Thyroid gland (tissue), 4 donors: ENCODE measurements around the gene PRDX5.

Source experiments
- POLR2A ChIP-seq, 2 donors: fragments of 450-650 bp; IDR thresholded peaks; one replicate each; pipeline ENCODE4 v1.6.1; 2017; ENCODE audit warnings: antibody characterized with exemption in 2 of 2, mild to moderate bottlenecking in 2 of 2, moderate library complexity in 1 of 2
- TF ChIP-seq, protein P1 (sequence below), 6 experiments: fragments of 200-600 bp in 3 of 6; fragments of 450-650 bp in 3 of 6; sonication (generic) in 3 of 6; IDR thresholded peaks; one replicate each; pipeline ENCODE4 v1.5.1; 2016 to 2019; ENCODE audit warnings: antibody characterized with exemption in 6 of 6, mild to moderate bottlenecking in 2 of 6, inconsistent platforms in 1 of 6, moderate library complexity in 1 of 6

DNA sequence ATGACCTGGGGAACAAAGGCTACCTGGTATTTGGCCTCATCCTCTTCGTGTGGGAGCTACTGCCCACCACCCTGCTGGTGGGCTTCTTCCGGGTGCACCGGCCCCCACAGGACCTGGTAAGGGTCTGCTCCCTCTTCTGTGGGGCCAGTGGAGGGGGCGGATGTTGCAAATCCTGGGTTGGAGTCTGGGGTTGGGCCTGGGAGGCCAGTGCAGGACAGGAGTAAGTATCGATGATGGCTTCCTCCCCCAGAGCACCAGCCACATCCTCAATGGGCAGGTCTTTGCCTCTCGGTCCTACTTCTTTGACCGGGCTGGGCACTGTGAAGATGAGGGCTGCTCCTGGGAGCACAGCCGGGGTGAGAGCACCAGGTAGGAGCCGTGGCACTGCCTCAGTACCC is 29.6 kb upstream of the PRDX5 start:
- no peak for TF ChIP-seq POLR2A (IDR thresholded peaks at IDR 0.05)
- TF ChIP-seq, protein P1, sequence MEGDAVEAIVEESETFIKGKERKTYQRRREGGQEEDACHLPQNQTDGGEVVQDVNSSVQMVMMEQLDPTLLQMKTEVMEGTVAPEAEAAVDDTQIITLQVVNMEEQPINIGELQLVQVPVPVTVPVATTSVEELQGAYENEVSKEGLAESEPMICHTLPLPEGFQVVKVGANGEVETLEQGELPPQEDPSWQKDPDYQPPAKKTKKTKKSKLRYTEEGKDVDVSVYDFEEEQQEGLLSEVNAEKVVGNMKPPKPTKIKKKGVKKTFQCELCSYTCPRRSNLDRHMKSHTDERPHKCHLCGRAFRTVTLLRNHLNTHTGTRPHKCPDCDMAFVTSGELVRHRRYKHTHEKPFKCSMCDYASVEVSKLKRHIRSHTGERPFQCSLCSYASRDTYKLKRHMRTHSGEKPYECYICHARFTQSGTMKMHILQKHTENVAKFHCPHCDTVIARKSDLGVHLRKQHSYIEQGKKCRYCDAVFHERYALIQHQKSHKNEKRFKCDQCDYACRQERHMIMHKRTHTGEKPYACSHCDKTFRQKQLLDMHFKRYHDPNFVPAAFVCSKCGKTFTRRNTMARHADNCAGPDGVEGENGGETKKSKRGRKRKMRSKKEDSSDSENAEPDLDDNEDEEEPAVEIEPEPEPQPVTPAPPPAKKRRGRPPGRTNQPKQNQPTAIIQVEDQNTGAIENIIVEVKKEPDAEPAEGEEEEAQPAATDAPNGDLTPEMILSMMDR (IDR thresholded peaks at IDR 0.05): no peak
